WERI-Rb-1 (cell line): ENCODE results near the gene XRCC4.

Experiments used
- DNase-seq: peaks from one replicate; pipeline ENCODE4 v3.0.0-alpha.2; 2020
- H3K27ac ChIP-seq: fragments of 250-450 bp; sonication (Bioruptor Pico); 2 replicates; pipeline ENCODE4 v1.5.1; 2020; ENCODE audit warnings: mild to moderate bottlenecking, moderate library complexity
- H3K27me3 ChIP-seq: fragments of 250-450 bp; sonication (Bioruptor Pico); 2 replicates; pipeline ENCODE4 v1.5.1; 2021; ENCODE audit warnings: mild to moderate bottlenecking, low read depth, moderate library complexity; ENCODE audit not compliant: insufficient read depth, severe bottlenecking
- H3K36me3 ChIP-seq: fragments of 250-450 bp; sonication (Bioruptor Pico); 2 replicates; pipeline ENCODE4 v1.5.1; 2020; ENCODE audit warnings: mild to moderate bottlenecking, moderate library complexity
- H3K4me3 ChIP-seq: 2 replicates; pipeline ENCODE4 v1.5.1; 2011; ENCODE audit warnings: low read depth, mild to moderate bottlenecking, control low read depth, low read length
- H3K9me3 ChIP-seq: fragments of 250-450 bp; sonication (Bioruptor Pico); 2 replicates; pipeline ENCODE4 v1.5.1; 2021; ENCODE audit warnings: mild to moderate bottlenecking, moderate library complexity; ENCODE audit not compliant: severe bottlenecking
- CTCF ChIP-seq: IDR thresholded peaks from 2 replicates; pipeline ENCODE4 v1.5.1; 2011; ENCODE audit warnings: low read depth, mild to moderate bottlenecking, control low read depth, inconsistent platforms, low read length

The XRCC4 gene

GRCh38 chr5:83385812-83386211 is 308.5 kb downstream of the XRCC4 start:
- Histone ChIP-seq H3K27me3 (no peaks in the 10 kb centered on the region), H3K27ac (no peak overlapping the region), H3K4me3 (no peak overlapping the region), H3K9me3 (no peaks in the 10 kb centered on the region), H3K36me3 (no peaks in the 10 kb centered on the region)
- no peak for DNase-seq
- no peak for TF ChIP-seq CTCF

- Histone ChIP-seq H3K27me3 (no peaks in the 10 kb centered on the region), H3K9me3 (no peaks in the 10 kb centered on the region), H3K4me3 (no peak overlapping the region), H3K27ac (no peak overlapping the region), H3K36me3 (no peaks in the 10 kb centered on the region)
- DNase-seq = no peak
- TF ChIP-seq CTCF = no peak
Measured at GRCh38 chr5:83387041-83387440, 309.7 kb downstream of the XRCC4 start.

- Histone ChIP-seq H3K36me3 (no peaks in the 10 kb centered on the region), H3K27me3 (no peaks in the 10 kb centered on the region), H3K27ac (no peak overlapping the region), H3K9me3 (no peaks in the 10 kb centered on the region), H3K4me3 (no peak overlapping the region)
- no peak for TF ChIP-seq CTCF
- DNase-seq = no peak
Measured at GRCh38 chr5:83388608-83389007, 311.3 kb downstream of the XRCC4 start.

GRCh38 chr5:83392766-83393503 is 315.6 kb downstream of the XRCC4 start:
- Histone ChIP-seq H3K27me3 (no peaks in the 10 kb centered on the region), H3K27ac (no peak overlapping the region), H3K36me3 (no peaks in the 10 kb centered on the region), H3K4me3 (no peak overlapping the region), H3K9me3 (no peaks in the 10 kb centered on the region)
- no peak for TF ChIP-seq CTCF
- no peak for DNase-seq

GRCh38 chr5:83393504-83393866 is 316.1 kb downstream of the XRCC4 start:
- TF ChIP-seq CTCF = no peak
- no peaks in the 10 kb centered on the region for H3K27me3 ChIP-seq
- DNase-seq = no peak

GRCh38 chr5:83394190-83394589 is 316.8 kb downstream of the XRCC4 start:
- Histone ChIP-seq H3K9me3 (no peaks in the 10 kb centered on the region), H3K4me3 (no peak overlapping the region), H3K27ac (no peak overlapping the region), H3K36me3 (no peaks in the 10 kb centered on the region), H3K27me3 (no peaks in the 10 kb centered on the region)
- no peak for DNase-seq
- TF ChIP-seq CTCF = no peak

More at GRCh38 chr5:83393504-83393866, 316.1 kb downstream of the XRCC4 start:
- Histone ChIP-seq H3K36me3 (no peaks in the 10 kb centered on the region), H3K4me3 (no peak overlapping the region), H3K27ac (no peak overlapping the region), H3K9me3 (no peaks in the 10 kb centered on the region)
